HepG2 (cell line): ENCODE data around the gene LIPT1. TPM values are rescaled to one million over a fixed set of nuclear protein-coding genes. Genes with fewer than 3 reads are reported as not detected.
A peak's percentile ranks its signal among the peaks of the same experiment; 100 is the strongest.

Experiments
- ATF7 ChIP-seq, 2 experiments: fragments of 450-650 bp in 1 of 2; sonication (generic) in 1 of 2; formaldehyde crosslinking in 1 of 2; IDR thresholded peaks; 2 replicates each; pipeline versions ENCODE4 v1.4.0 to v1.6.1; 2016 to 2020; ENCODE audit warnings: antibody characterized with exemption in 1 of 2, mild to moderate bottlenecking in 1 of 2, missing genetic modification reagents in 1 of 2
- BCLAF1 ChIP-seq: fragments of 450-650 bp; IDR thresholded peaks from 2 replicates; pipeline ENCODE4 v1.6.1; 2017; ENCODE audit warnings: mild to moderate bottlenecking
- HDAC1 ChIP-seq: sonication (generic); formaldehyde crosslinking; IDR thresholded peaks from 2 replicates; pipeline ENCODE4 v1.5.1; 2020; ENCODE audit warnings: mild to moderate bottlenecking, missing genetic modification reagents
- HOXD1 ChIP-seq: sonication (generic); formaldehyde crosslinking; IDR thresholded peaks from 2 replicates; pipeline ENCODE4 v1.5.0; 2020; ENCODE audit warnings: missing genetic modification reagents
- NFKBIZ ChIP-seq: IDR thresholded peaks from 2 replicates; pipeline ENCODE4 v1.6.1; 2018; ENCODE audit warnings: missing genetic modification reagents, missing compliant biosample characterization
- RBAK ChIP-seq: sonication (generic); formaldehyde crosslinking; IDR thresholded peaks from 2 replicates; pipeline ENCODE4 v1.5.1; 2020; ENCODE audit warnings: mild to moderate bottlenecking, missing genetic modification reagents
- TARDBP ChIP-seq: sonication (generic); formaldehyde crosslinking; IDR thresholded peaks from 2 replicates; pipeline ENCODE4 v1.8.0; 2022; ENCODE audit warnings: mild to moderate bottlenecking, missing genetic modification reagents
- TRAFD1 ChIP-seq: sonication (generic); formaldehyde crosslinking; IDR thresholded peaks from 2 replicates; pipeline ENCODE4 v1.5.1; 2020; ENCODE audit warnings: missing genetic modification reagents, mild to moderate bottlenecking, borderline replicate concordance
- ZBTB1 ChIP-seq: sonication (generic); formaldehyde crosslinking; IDR thresholded peaks from 2 replicates; pipeline ENCODE4 v1.4.0; 2020; ENCODE audit warnings: missing genetic modification reagents, borderline replicate concordance
- ZC3H13 ChIP-seq: sonication (generic); formaldehyde crosslinking; IDR thresholded peaks from 2 replicates; pipeline ENCODE4 v1.8.1; 2023; ENCODE audit warnings: mild to moderate bottlenecking, missing genetic modification reagents, moderate library complexity
- ZFP41 ChIP-seq: sonication (generic); formaldehyde crosslinking; IDR thresholded peaks from 2 replicates; pipeline ENCODE4 v1.4.0; 2020; ENCODE audit warnings: mild to moderate bottlenecking, missing genetic modification reagents, borderline replicate concordance
- ZNF589 ChIP-seq: sonication (generic); formaldehyde crosslinking; conservative IDR thresholded peaks from 2 replicates; pipeline ENCODE4 v1.8.0; 2022; ENCODE audit warnings: mild to moderate bottlenecking, moderate library complexity, missing genetic modification reagents
- ZNF609 ChIP-seq: sonication (generic); formaldehyde crosslinking; IDR thresholded peaks from 2 replicates; pipeline ENCODE4 v1.4.0; 2020; ENCODE audit warnings: mild to moderate bottlenecking, missing genetic modification reagents, borderline replicate concordance
- ZNF629 ChIP-seq: sonication (generic); formaldehyde crosslinking; conservative IDR thresholded peaks from 2 replicates; pipeline ENCODE4 v1.5.0; 2020; ENCODE audit warnings: missing genetic modification reagents
- ZNF850 ChIP-seq: sonication (generic); formaldehyde crosslinking; conservative IDR thresholded peaks from 2 replicates; pipeline ENCODE4 v1.9.0; 2021; ENCODE audit warnings: mild to moderate bottlenecking, missing genetic modification reagents
- ZZZ3 ChIP-seq: sonication (generic); formaldehyde crosslinking; IDR thresholded peaks from 2 replicates; pipeline ENCODE4 v1.4.0; 2020; ENCODE audit warnings: missing genetic modification reagents, mild to moderate bottlenecking, borderline replicate concordance
- polyA plus RNA-seq, 8 experiments: library from polyadenylated mRNA; depleted of rRNA in 3 of 8; stranded (reverse) in 7 of 8; unstranded in 1 of 8; fragments of >200 nt; fragmentation: Illumina TruSeq in 4 of 8; extraction: Trizol in 4 of 8; gene quantifications; 2 replicates each; pipeline versions ENCODE4 v1.2.1 to v1.2.3, GENCODE V29; 2011 to 2016; ENCODE audit warnings: low read depth in 4 of 8, missing spikeins in 1 of 8, mixed read lengths in 1 of 8; ENCODE audit not compliant: insufficient read depth in 1 of 8
- total RNA-seq, 5 experiments: library from RNA; depleted of rRNA; stranded (reverse); fragments of >200 nt; fragmentation: Illumina TruSeq; extraction: Trizol; gene quantifications; 2 replicates each; pipeline ENCODE4 v1.2.3, GENCODE V29; 2016; ENCODE audit warnings: low read depth in 1 of 5
- TF ChIP-seq, protein P1 (sequence below): sonication (generic); formaldehyde crosslinking; IDR thresholded peaks from 2 replicates; pipeline ENCODE4 v1.4.0; 2020; ENCODE audit warnings: mild to moderate bottlenecking, missing genetic modification reagents

The LIPT1 gene
- total and polyA plus RNA-seq, 2 of the 13 experiments (the other 11 are each of a cell fraction or from before 2014, with no cell fraction given), result 8.0 to 9.6 TPM

- TF ChIP-seq TRAFD1 (CRISPR knock-in tag), result no peak
- peak; percentile 89; the same call in 1 of the 2 replicates for TF ChIP-seq ZNF589
- TF ChIP-seq HDAC1, result peak; percentile 94
- peak; percentile 64; the same call in 1 of the 2 replicates for TF ChIP-seq ZNF629
- TF ChIP-seq NFKBIZ (CRISPR knock-in tag), result 0 out of 2 replicates have a peak, but pooled peaks have one; percentile 15
- TF ChIP-seq ZBTB1 (CRISPR knock-in tag), result no peak
- no peak for TF ChIP-seq ATF7 (IDR thresholded peaks at IDR 0.05)
- peak; percentile 69 for TF ChIP-seq ATF7 (CRISPR knock-in tag; IDR thresholded peaks at IDR 0.05)
- TF ChIP-seq TARDBP (CRISPR knock-in tag), result peak; percentile 96
- TF ChIP-seq HOXD1 (CRISPR knock-in tag), result peak; percentile 94; the same call in 1 of the 2 replicates
- no peak for TF ChIP-seq ZNF609 (CRISPR knock-in tag)
- no peak for TF ChIP-seq RBAK (CRISPR knock-in tag)
- peak; percentile 91 for TF ChIP-seq ZC3H13 (CRISPR knock-in tag)
- TF ChIP-seq ZNF850 (CRISPR knock-in tag), result no peak
- TF ChIP-seq ZZZ3 (CRISPR knock-in tag), result no peak; the same call in 1 of the 2 replicates
- TF ChIP-seq, protein P1, sequence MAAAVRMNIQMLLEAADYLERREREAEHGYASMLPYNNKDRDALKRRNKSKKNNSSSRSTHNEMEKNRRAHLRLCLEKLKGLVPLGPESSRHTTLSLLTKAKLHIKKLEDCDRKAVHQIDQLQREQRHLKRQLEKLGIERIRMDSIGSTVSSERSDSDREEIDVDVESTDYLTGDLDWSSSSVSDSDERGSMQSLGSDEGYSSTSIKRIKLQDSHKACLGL (CRISPR knock-in tag), result peak; percentile 55; the same call in 1 of the 2 replicates
- TF ChIP-seq BCLAF1, result no peak
- peak; percentile 96; the same call in 1 of the 2 replicates for TF ChIP-seq ZFP41 (CRISPR knock-in tag)
These were observed 26.2 kb downstream of the LIPT1 start, which contains the start of the genes MITD1 and MRPL30 (continued) for GRCh38 chr2:99180755-99181623.
